Osteoblast (primary cell): ENCODE measurements around the gene CD99L2. TPM values are rescaled to one million over a fixed set of nuclear protein-coding genes. Genes with fewer than 3 reads are reported as not detected.
A peak's percentile ranks its signal among the peaks of the same experiment; 100 is the strongest.

Experiments
- DNase-seq: peaks from one replicate; pipeline ENCODE4 v3.0.0; 2011; ENCODE audit warnings: low spot score, mixed read lengths; ENCODE audit not compliant: insufficient read length; ENCODE audit errors: missing footprints
- H2AFZ ChIP-seq: 2 replicates; pipeline ENCODE4 v1.6.0; 2011; ENCODE audit warnings: mild to moderate bottlenecking, low read length
- H3K27ac ChIP-seq: 2 replicates; pipeline ENCODE4 v1.5.1; 2011; ENCODE audit warnings: mild to moderate bottlenecking, low read depth, low read length, moderate library complexity
- H3K27me3 ChIP-seq: 2 replicates; pipeline ENCODE4 v1.6.0; 2012; ENCODE audit warnings: mild to moderate bottlenecking, control low read depth, inconsistent platforms, low read length, moderate library complexity; ENCODE audit not compliant: insufficient read depth
- H3K36me3 ChIP-seq: 2 replicates; pipeline ENCODE4 v1.5.1; 2011; ENCODE audit warnings: mild to moderate bottlenecking, low read length, control low read depth, moderate library complexity; ENCODE audit not compliant: insufficient read depth
- H3K4me1 ChIP-seq: 2 replicates; pipeline ENCODE4 v1.5.1; 2011; ENCODE audit warnings: mild to moderate bottlenecking, low read length, control low read depth, moderate library complexity; ENCODE audit not compliant: insufficient read depth
- H3K4me2 ChIP-seq: 2 replicates; pipeline ENCODE4 v1.6.0; 2011; ENCODE audit warnings: mild to moderate bottlenecking, low read length; ENCODE audit not compliant: insufficient read depth
- H3K4me3 ChIP-seq: fragments of 200-600 bp; sonication (generic); 3 replicates; pipeline ENCODE4 v1.5.1; 2012; ENCODE audit warnings: mild to moderate bottlenecking, low read length, inconsistent platforms; ENCODE audit not compliant: insufficient read depth
- H3K79me2 ChIP-seq: 2 replicates; pipeline ENCODE4 v1.6.0; 2012; ENCODE audit warnings: mild to moderate bottlenecking, low read length, control low read depth, inconsistent platforms; ENCODE audit not compliant: insufficient read depth
- H3K9me3 ChIP-seq: 2 replicates; pipeline ENCODE4 v1.5.1; 2011; ENCODE audit warnings: low read depth, low read length, control low read depth
- H4K20me1 ChIP-seq: 2 replicates; pipeline ENCODE4 v1.6.0; 2012; ENCODE audit warnings: mild to moderate bottlenecking, low read length, control low read depth; ENCODE audit not compliant: insufficient read depth
- total RNA-seq: library from RNA; depleted of rRNA; stranded (reverse); fragments of >200 nt; gene quantifications from 2 replicates; pipeline ENCODE4 v1.2.3, GENCODE V29; 2012
- TF ChIP-seq, protein P1 (sequence below): IDR thresholded peaks from 2 replicates; pipeline ENCODE4 v1.5.1; 2011; ENCODE audit warnings: mild to moderate bottlenecking, low read depth, low read length, moderate library complexity; ENCODE audit errors: extremely low read depth

The CD99L2 gene
- total RNA-seq, 1 donor: 85.0 TPM

DNA sequence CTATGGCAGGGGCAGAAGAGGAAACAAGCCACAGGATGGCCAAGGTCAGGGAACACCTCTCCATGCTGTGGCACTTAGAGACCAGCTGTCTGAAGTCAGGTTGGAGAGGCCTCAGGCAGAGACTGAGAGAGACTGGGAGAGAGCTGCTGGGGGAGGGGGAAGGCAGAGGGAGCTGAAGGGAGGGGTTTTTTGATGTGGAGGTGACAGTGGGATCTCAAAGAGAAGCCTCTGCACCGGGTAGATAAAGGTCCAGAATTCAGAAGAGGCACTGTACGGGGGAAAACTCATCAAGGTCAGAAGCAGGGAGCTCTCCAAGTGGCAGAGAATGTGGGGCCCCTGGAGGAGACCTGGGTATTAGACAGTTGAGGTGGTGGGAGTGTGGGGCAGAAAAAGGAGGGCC is 43.1 kb upstream of the CD99L2 start:
- H3K4me2 ChIP-seq: no peak overlapping the region
- H2AFZ ChIP-seq: no peak overlapping the region

DNA sequence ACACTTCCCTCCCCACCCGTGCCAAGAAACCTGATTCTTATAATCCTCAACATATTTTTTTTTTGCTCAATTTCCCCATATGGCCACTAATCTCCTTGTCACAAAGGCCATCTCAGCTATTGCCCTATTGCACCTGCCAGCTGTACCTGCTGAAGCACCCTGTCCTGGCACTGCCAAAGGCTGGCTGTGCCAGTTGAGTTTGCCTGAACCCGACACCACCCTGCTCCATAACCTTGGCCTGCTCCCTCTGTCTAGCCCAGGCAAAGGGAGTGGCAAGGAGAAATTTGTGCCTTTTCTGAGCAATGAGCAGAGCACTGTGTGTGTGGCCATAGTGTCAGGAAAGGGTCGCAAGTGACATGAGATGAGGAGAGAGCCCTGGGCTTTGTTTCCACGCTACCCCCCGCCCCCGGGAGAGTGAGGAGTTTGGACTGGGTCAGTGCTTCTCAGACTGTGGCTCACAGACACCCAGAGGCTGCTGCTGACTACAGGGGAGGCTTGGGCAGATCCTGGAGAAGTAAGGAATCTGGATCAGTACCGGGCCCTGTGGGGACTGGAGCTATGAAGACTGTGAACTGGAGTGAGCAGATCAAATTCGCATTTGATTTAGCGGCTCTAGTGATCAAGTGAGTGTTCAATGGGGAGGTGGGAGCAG is 42.5 kb upstream of the CD99L2 start:
- Histone ChIP-seq H3K4me3 (no peak overlapping the region), H4K20me1 (no peaks in the 10 kb centered on the region), H3K4me2 (no peak overlapping the region), H3K79me2 (no peaks in the 10 kb centered on the region), H3K9me3 (no peaks in the 10 kb centered on the region), H3K27ac (no peak overlapping the region), H3K36me3 (no peaks in the 10 kb centered on the region), H2AFZ (no peak overlapping the region), H3K27me3 (no peaks in the 10 kb centered on the region), H3K4me1 (no peaks in the 10 kb centered on the region)
- TF ChIP-seq, protein P1, sequence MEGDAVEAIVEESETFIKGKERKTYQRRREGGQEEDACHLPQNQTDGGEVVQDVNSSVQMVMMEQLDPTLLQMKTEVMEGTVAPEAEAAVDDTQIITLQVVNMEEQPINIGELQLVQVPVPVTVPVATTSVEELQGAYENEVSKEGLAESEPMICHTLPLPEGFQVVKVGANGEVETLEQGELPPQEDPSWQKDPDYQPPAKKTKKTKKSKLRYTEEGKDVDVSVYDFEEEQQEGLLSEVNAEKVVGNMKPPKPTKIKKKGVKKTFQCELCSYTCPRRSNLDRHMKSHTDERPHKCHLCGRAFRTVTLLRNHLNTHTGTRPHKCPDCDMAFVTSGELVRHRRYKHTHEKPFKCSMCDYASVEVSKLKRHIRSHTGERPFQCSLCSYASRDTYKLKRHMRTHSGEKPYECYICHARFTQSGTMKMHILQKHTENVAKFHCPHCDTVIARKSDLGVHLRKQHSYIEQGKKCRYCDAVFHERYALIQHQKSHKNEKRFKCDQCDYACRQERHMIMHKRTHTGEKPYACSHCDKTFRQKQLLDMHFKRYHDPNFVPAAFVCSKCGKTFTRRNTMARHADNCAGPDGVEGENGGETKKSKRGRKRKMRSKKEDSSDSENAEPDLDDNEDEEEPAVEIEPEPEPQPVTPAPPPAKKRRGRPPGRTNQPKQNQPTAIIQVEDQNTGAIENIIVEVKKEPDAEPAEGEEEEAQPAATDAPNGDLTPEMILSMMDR: no peak
- no peak for DNase-seq

More for the DNA sequence above, 43.1 kb upstream of the CD99L2 start:
- TF ChIP-seq, protein P1: no peak
- no peaks in the 10 kb centered on the region for H3K4me1 ChIP-seq
- H3K27me3 ChIP-seq: no peaks in the 10 kb centered on the region
- no peaks in the 10 kb centered on the region for H3K9me3 ChIP-seq
- no peaks in the 10 kb centered on the region for H4K20me1 ChIP-seq
- H3K79me2 ChIP-seq: no peaks in the 10 kb centered on the region
- no peak overlapping the region for H3K27ac ChIP-seq
- DNase-seq: no peak
- no peak overlapping the region for H3K4me3 ChIP-seq
- H3K36me3 ChIP-seq: no peaks in the 10 kb centered on the region

GRCh38 chrX:150936556-150936955 is 38.1 kb upstream of the CD99L2 start:
- DNase-seq: no peak
- Histone ChIP-seq H2AFZ (no peak overlapping the region), H3K27me3 (no peaks in the 10 kb centered on the region), H3K4me2 (no peak overlapping the region), H3K79me2 (no peaks in the 10 kb centered on the region), H3K36me3 (no peaks in the 10 kb centered on the region), H3K27ac (no peak overlapping the region), H4K20me1 (no peaks in the 10 kb centered on the region), H3K9me3 (no peaks in the 10 kb centered on the region), H3K4me1 (peaks cover 10% of the 10 kb centered on the region), H3K4me3 (no peak overlapping the region)
- TF ChIP-seq, protein P1: no peak

DNA sequence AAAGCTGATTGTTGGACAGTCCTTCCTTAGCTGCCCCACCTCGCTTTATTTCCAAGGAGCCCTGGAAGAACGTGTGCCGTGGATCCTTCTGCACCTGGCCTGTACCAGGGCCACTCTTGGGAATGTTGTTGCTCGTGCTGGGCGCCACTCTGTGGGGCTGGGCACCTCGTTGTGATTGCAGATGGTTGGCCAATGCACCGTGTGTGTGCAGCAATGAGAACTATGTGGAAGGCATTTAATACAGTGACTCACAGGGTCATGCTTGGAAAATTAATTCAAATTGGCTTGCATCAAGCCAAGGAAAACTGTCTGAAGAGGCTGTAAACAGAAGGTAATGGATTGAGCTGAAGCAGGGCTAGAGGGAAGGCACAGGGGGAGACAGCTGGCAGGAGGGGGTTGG is 37.0 kb upstream of the CD99L2 start:
- Histone ChIP-seq H3K4me3 (no peak overlapping the region), H4K20me1 (no peaks in the 10 kb centered on the region), H2AFZ (no peak overlapping the region), H3K27me3 (no peaks in the 10 kb centered on the region), H3K27ac (no peak overlapping the region), H3K79me2 (no peaks in the 10 kb centered on the region), H3K4me2 (peak overlapping the region; percentile 24), H3K36me3 (no peaks in the 10 kb centered on the region), H3K4me1 (peaks cover 10% of the 10 kb centered on the region), H3K9me3 (no peaks in the 10 kb centered on the region)
- TF ChIP-seq, protein P1: no peak
- DNase-seq: peak; percentile 50
